PC-3 (cell line): ENCODE results near the gene CRHR2. TPM values are rescaled to one million over a fixed set of nuclear protein-coding genes. Genes with fewer than 3 reads are reported as not detected.

Source experiments
- ATAC-seq: fragments of 200-7000 bp; cut with Tn5 transposase; 2 replicates; pipeline ENCODE4 v1.9.1; 2020; ENCODE audit warnings: mild to moderate bottlenecking, moderate library complexity
- BruUV-seq: library from RNA; stranded (reverse); fragments of 400-500 nt; replicated peaks from 2 replicates; lab custom pipeline; 2021; lab: Mats Ljungman, UMichigan
- CTCF ChIA-PET: fragments of 300-600 bp; sonication (Branson Sonifier 250); formaldehyde crosslinking; loops from one replicate; lab custom pipeline; 2022; ENCODE audit warnings: antibody characterized with exemption; lab: Charles Lee
- POLR2A ChIA-PET: fragments of 300-600 bp; sonication (Branson Sonifier 250); formaldehyde crosslinking; loops from one replicate; lab custom pipeline; 2022; ENCODE audit warnings: antibody characterized with exemption; ENCODE audit not compliant: unreplicated experiment; lab: Charles Lee
- DNase-seq: peaks from one replicate; pipeline ENCODE4 v3.0.0-alpha.2; 2015
- H2AFZ ChIP-seq: fragments of 300-600 bp; sonication (generic); 2 replicates; pipeline ENCODE4 v1.6.0; 2016; ENCODE audit warnings: antibody characterized with exemption, low read length
- H3F3A ChIP-seq: fragments of 300-600 bp; sonication (generic); one replicate; pipeline ENCODE4 v1.6.0; 2017; ENCODE audit warnings: antibody characterized with exemption, low read length, control low read depth, mild to moderate bottlenecking; ENCODE audit not compliant: unreplicated experiment
- H3K27ac ChIP-seq: fragments of 300-600 bp; sonication (generic); 2 replicates; pipeline ENCODE4 v1.5.1; 2016; ENCODE audit warnings: mild to moderate bottlenecking, low read length
- H3K27me3 ChIP-seq: fragments of 300-600 bp; sonication (generic); 2 replicates; pipeline ENCODE4 v1.6.1; 2016; ENCODE audit warnings: low read length, mixed read lengths
- H3K36me3 ChIP-seq: fragments of 300-600 bp; sonication (generic); 2 replicates; pipeline ENCODE4 v1.6.1; 2016; ENCODE audit warnings: low read depth, mixed run types, low read length, mixed read lengths
- H3K4me1 ChIP-seq: fragments of 300-600 bp; sonication (generic); 2 replicates; pipeline ENCODE4 v1.5.1; 2016; ENCODE audit warnings: low read length; ENCODE audit not compliant: insufficient read depth
- H3K4me2 ChIP-seq: fragments of 300-600 bp; sonication (generic); 2 replicates; pipeline ENCODE4 v1.6.0; 2016; ENCODE audit warnings: low read length
- H3K4me3 ChIP-seq: fragments of 300-600 bp; sonication (generic); 2 replicates; pipeline ENCODE4 v1.5.1; 2016; ENCODE audit warnings: mild to moderate bottlenecking, low read length, mixed read lengths
- H3K79me2 ChIP-seq: fragments of 300-600 bp; sonication (generic); 2 replicates; pipeline ENCODE4 v1.6.1; 2017; ENCODE audit warnings: low read length, mixed read lengths
- H3K9ac ChIP-seq: fragments of 300-600 bp; sonication (generic); 2 replicates; pipeline ENCODE4 v1.6.0; 2016; ENCODE audit warnings: mild to moderate bottlenecking, low read length
- H3K9me2 ChIP-seq: fragments of 300-600 bp; sonication (generic); replicated peaks from 2 replicates; pipeline ENCODE4 v1.6.1; 2016; ENCODE audit warnings: mixed run types, low read length, mixed read lengths
- H3K9me3 ChIP-seq: fragments of 300-600 bp; sonication (generic); 2 replicates; pipeline ENCODE4 v1.6.1; 2016; ENCODE audit warnings: low read length, mixed read lengths
- H4K20me1 ChIP-seq: fragments of 300-600 bp; sonication (generic); 2 replicates; pipeline ENCODE4 v1.6.1; 2016; ENCODE audit warnings: low read length, mixed read lengths
- EZH2 ChIP-seq: fragments of 300-600 bp; sonication (generic); IDR thresholded peaks from one replicate; pipeline ENCODE4 v1.6.1; 2017; ENCODE audit warnings: antibody characterized with exemption, mild to moderate bottlenecking, low read length; ENCODE audit not compliant: unreplicated experiment
- EZH2phosphoT487 ChIP-seq: fragments of 300-600 bp; sonication (generic); IDR thresholded peaks from 2 replicates; pipeline ENCODE4 v1.6.1; 2018; ENCODE audit warnings: mild to moderate bottlenecking, antibody characterized with exemption, low read length, borderline replicate concordance
- intact Hi-C: fragments of 100-400 bp; cut with micrococcal nuclease; formaldehyde crosslinking; loops from 2 replicates; pipeline ENCODE4 v1.9.0; 2023
- total RNA-seq: library from RNA; depleted of rRNA; stranded (reverse); fragments of >200 nt; gene quantifications from 2 replicates; pipeline ENCODE4 v1.2.3, GENCODE V29; 2014
- TF ChIP-seq, protein P1 (sequence below): fragments of 300-600 bp; sonication (generic); conservative IDR thresholded peaks from 2 replicates; pipeline ENCODE4 v1.5.1; 2017; ENCODE audit warnings: antibody characterized with exemption, low read depth, mild to moderate bottlenecking, low read length

CRHR2 gene
- total RNA-seq, 1 experiment from 2014 or later = not detected

DNA sequence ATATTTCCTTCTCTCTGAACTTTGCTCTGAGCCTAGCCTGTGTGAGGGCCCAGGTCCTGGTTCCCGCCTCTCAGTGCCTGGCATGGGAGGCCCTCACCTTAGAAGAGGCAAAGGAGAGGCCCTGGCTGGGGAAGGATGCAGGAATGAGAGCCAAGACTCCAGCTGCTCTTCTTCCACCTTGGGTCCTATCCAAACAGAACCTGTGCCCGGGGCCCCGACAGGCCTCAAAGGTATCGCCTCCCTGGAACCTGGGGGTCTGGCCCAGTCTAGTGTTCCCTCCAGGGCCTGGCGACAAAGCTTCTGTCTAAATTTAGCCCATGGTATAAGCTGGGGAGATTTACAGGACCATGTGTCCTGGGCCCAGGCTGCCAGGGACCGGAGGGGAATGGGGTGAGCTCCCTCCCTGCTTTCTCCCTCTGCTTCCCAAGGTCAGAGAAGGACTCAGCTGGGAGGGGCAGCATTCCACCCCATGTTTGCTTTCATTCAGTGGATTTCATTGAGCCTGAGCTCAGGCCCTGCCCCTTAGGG, 12.0 kb upstream of the CRHR2 start:
- H3K4me1 ChIP-seq = no peaks in the 10 kb centered on the region
- H3K36me3 ChIP-seq = no peaks in the 10 kb centered on the region
- H3K27me3 ChIP-seq = peaks cover 41% of the 10 kb centered on the region
- no TSS peak for BruUV-seq
- TF ChIP-seq EZH2phosphoT487 = no peak
- no peak for TF ChIP-seq EZH2
- TF ChIP-seq, protein P1, sequence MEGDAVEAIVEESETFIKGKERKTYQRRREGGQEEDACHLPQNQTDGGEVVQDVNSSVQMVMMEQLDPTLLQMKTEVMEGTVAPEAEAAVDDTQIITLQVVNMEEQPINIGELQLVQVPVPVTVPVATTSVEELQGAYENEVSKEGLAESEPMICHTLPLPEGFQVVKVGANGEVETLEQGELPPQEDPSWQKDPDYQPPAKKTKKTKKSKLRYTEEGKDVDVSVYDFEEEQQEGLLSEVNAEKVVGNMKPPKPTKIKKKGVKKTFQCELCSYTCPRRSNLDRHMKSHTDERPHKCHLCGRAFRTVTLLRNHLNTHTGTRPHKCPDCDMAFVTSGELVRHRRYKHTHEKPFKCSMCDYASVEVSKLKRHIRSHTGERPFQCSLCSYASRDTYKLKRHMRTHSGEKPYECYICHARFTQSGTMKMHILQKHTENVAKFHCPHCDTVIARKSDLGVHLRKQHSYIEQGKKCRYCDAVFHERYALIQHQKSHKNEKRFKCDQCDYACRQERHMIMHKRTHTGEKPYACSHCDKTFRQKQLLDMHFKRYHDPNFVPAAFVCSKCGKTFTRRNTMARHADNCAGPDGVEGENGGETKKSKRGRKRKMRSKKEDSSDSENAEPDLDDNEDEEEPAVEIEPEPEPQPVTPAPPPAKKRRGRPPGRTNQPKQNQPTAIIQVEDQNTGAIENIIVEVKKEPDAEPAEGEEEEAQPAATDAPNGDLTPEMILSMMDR = no peak
- no peak for DNase-seq
- H3K9ac ChIP-seq = no peak overlapping the region
- no peaks in the 10 kb centered on the region for H3K9me2 ChIP-seq
- H2AFZ ChIP-seq = no peak overlapping the region
- no peaks in the 10 kb centered on the region for H3K79me2 ChIP-seq
- intact Hi-C loops = no loop called here
- no peak overlapping the region for H3K27ac ChIP-seq
- ChIA-PET POLR2A (no interaction called here), CTCF (no interaction called here)
- ATAC-seq = no peak
- H3K4me2 ChIP-seq = no peak overlapping the region
- no peaks in the 10 kb centered on the region for H3K9me3 ChIP-seq
- H4K20me1 ChIP-seq = no peaks in the 10 kb centered on the region
- no peak overlapping the region for H3K4me3 ChIP-seq
- no peaks in the 10 kb centered on the region for H3F3A ChIP-seq

DNA sequence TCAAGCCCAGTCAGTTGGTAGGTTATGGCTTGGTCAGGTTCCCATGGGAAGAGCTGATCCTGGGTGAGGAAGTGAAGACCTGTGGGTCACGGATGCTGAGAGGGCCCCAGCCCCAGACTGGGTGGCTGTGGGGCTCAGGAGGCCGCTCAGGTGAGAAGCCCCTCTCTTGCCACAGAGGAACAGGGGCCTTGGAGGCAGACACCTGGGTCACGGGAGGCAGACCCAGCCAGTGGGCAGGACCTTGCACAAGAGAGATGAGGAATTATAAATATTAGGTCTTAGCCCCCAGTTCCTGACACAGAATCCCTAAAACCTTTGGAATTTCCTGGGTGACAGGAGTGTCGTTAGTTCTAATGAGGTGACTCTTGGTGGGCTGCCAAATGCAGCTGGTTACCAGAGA, 10.6 kb upstream of the CRHR2 start:
- intact Hi-C loops = no loop called here
- H2AFZ ChIP-seq = no peak overlapping the region
- BruUV-seq = no TSS peak
- H3K9ac ChIP-seq = no peak overlapping the region
- no peak overlapping the region for H3K4me2 ChIP-seq
- no peak overlapping the region for H3K4me3 ChIP-seq
- ChIA-PET POLR2A (no interaction called here), CTCF (no interaction called here)
- H3K9me3 ChIP-seq = no peaks in the 10 kb centered on the region
- ATAC-seq = no peak
- H3K4me1 ChIP-seq = no peaks in the 10 kb centered on the region
- no peaks in the 10 kb centered on the region for H3K36me3 ChIP-seq
- H3K27ac ChIP-seq = no peak overlapping the region
- H3F3A ChIP-seq = no peaks in the 10 kb centered on the region
- DNase-seq = no peak
- H3K27me3 ChIP-seq = peaks cover 41% of the 10 kb centered on the region
- H3K9me2 ChIP-seq = no peaks in the 10 kb centered on the region
- no peaks in the 10 kb centered on the region for H3K79me2 ChIP-seq
- H4K20me1 ChIP-seq = no peaks in the 10 kb centered on the region
- TF ChIP-seq, protein P1 = no peak
- TF ChIP-seq EZH2 (no peak), EZH2phosphoT487 (no peak)

DNA sequence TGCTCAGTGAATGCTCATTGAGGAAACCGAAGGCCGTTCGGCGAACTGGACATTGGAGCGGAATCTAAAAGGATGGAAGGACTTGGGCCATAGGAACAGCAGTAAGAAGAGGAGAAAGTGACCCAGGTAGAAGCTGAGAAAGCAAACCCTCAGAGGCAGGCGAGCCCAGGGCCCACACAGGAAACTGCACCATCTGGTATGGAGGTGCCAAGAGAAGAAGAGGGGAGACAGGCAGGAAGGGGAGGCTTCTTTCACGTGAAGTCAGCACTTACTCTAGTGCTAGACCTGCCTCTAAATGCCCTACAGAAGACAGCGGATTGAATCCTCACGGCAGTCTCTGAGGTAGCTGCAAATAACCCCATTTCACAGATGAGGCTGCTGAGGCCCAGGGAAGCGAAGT, 10.2 kb upstream of the CRHR2 start:
- peaks cover 41% of the 10 kb centered on the region for H3K27me3 ChIP-seq
- H3K9me3 ChIP-seq = no peaks in the 10 kb centered on the region
- H3K4me2 ChIP-seq = no peak overlapping the region
- H3K9me2 ChIP-seq = no peaks in the 10 kb centered on the region
- intact Hi-C loops = no loop called here
- H3K36me3 ChIP-seq = no peaks in the 10 kb centered on the region
- CTCF ChIA-PET = no interaction called here
- no peaks in the 10 kb centered on the region for H3K79me2 ChIP-seq
- H2AFZ ChIP-seq = no peak overlapping the region
- no peaks in the 10 kb centered on the region for H3F3A ChIP-seq
- no peak overlapping the region for H3K9ac ChIP-seq
- POLR2A ChIA-PET = no interaction called here
- H3K4me3 ChIP-seq = no peak overlapping the region
- ATAC-seq = no peak
- no TSS peak for BruUV-seq
- no peak for DNase-seq
- H3K4me1 ChIP-seq = no peaks in the 10 kb centered on the region
- H4K20me1 ChIP-seq = no peaks in the 10 kb centered on the region
- H3K27ac ChIP-seq = no peak overlapping the region
- TF ChIP-seq, protein P1 = no peak
- TF ChIP-seq EZH2phosphoT487 (no peak), EZH2 (no peak)
